Measurements from ENCODE around the gene PTAFR.

PTAFR gene

DNA sequence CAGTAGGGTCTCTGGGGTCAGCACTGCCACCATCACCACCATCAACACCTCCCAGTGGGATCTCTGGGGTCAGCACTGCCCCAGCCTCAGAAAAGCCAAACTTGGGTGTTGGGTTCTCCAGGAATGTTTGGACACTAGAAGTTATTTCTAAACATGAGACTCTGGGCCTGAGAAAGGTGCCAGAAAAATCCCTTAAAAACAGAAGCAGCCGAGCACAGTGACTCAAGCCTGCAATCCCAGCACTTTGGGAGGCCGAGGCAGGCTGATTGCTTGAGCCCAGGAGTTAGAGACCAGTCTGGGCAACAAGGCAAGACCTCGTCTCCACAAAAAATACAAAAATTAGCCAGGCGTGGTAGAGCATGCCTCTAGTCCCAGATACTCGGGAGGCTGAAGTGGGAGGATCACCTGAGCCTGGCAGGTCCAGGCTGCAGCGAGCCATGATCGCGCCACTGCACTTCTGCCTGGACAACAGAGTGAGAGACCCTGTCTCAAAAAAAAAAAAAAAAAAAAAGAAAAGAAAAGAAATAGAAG is 470 bp downstream of the PTAFR start:
- DNase-seq = no peak

DNA sequence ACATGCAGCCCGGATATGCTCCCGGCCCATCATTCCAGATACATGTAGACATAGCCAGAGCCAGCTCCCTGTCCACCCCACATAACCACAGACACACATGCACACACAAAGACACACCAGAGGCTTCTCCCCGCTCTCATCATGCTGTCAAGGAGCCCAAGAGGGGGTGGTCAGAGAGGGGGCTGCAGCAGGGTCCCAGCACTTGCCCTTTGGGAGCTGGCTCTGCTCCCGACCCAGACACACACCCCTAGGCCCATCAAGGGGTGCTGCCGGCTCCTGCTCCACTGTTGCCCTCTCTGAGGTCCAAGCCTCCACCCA is 2.6 kb downstream of the PTAFR start:
- no peak for DNase-seq

DNA sequence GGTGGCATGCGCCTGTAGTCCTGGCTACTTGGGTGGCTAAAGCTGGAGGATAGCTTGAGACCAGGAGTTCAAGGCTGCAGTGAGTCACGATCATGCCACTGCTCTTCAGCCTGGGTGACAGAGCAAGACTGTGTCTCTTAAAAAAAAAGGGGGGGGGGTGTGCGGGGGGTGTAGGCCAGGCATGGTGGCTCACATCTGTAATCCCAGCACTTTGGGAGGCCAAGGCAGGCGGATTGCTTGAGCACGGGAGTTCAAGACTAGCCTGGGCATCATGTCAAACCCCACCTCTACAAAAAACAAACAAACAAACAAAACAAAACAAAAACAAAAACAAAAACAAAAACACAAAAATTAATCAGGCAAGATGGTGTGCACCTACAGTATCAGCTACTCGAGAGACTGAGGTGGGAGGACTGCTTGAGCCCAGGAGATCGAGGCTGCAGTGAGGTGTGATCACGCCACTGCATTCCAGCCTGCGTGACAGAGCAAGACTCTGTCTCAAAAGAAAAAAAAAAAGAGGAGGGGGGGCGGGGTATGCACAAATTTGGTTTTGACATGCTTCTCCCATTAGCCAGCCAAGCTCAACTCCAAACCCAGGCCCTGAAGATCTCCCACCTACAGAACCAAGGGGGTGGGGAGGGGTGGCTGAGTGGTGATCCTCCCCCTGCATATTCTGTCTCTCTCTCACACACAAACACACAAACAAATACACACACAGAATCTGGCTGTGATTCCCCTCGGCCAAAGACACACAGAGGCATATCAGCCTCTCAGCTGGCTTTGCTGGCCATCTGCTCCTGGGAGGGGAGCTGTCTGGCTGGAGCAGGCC is 3.1 kb downstream of the PTAFR start:
- no peak for DNase-seq

DNA sequence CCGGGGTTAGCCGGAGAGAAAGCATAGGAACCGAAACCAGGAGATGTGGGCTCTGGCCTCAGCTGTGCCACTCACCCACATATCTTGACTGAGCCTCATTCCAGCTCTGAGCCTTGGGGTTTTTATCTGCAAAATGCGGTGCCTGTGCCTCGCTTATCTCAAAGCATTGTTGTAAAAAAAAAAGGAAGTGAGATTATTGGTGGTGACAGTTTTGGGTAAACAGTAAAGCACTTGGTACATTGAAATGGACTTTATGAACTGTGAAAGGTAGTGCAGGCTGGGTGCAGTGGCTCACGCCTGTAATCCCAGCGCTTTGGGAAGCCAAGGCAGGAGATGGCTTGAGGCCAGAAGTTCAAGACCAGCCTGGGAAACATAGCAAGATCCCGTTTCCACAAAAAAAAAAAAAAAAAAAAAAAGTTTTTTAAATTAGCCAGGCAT is 3.8 kb downstream of the PTAFR start:
- DNase-seq = no peak

DNA sequence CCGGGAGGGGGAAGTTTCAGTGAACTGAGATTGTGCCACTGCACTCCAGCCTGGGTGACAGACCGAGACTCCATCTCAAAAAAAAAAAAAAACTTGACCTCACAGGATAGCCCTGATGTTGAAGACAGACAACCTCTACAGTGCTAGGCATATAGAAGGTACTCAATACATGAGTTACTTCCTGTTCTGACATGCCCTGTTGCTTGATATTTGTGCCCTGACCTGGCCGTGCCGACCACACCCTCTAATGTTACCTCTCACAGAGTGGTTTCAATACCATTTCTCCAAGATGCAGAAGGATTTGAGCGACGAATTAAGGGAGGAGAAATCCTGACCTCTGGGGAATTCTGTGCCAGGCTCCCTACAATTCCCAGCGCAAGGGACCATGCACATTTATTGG is 5.2 kb downstream of the PTAFR start:
- no peak for DNase-seq

DNA sequence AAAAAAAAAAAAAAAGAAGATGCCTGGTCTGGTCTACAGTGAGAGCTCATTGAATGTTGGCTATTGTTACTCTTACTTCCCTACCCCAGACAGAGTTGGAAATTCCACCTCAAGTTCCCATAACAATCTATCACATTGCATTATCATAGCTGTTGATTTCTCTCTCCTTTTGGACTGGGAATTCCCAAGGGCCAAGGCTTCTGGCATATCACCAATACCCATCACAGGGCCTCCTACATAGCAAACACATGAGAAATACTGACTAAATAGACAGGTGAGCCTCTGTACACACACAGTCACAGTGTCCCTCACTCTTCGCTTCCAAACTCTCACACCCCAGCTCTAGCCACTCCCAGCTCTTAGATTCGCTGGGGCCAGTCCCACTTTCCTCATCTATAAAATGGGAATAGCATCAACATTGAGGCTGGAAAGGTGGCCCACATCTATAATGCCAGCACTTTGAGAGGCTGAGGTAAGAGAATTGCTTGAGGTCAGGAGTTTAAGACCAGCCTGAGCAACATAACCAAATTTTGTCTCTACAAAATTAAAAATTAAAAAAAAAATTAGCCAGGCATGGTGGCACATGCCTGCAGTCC is 6.4 kb downstream of the PTAFR start:
- no peak for DNase-seq

DNA sequence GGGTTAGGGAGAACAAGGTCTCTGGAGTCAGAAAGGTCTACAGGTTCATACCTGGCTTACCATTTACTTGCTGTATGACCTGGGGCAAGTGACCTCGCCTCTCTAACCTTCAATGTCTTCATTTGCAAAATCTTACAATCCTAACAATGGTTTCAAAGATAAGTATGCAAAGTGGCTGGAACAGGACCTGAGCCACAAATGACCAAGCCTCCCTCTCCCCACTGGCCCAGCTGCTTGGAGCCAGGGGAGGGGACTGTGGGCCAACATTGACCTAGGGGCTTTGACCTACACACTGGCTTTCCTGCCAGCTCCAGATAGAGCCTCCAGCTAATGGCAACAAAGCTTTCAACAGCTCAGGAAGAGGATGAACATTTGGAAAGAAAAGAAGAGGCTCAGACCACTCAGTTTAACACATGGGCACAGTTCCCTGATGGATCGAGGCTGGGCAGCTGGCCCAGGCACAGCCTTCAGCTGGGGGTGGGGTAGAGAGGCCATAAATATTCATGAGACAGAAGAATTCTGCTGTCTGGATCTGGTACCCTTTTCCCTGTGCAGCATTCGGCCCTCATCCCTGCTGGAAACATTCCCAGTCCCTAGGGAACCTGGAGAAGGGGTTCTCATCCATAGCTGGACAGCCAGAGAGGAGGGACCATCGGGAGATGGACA is 12.9 kb downstream of the PTAFR start:
- no peak for DNase-seq

DNA sequence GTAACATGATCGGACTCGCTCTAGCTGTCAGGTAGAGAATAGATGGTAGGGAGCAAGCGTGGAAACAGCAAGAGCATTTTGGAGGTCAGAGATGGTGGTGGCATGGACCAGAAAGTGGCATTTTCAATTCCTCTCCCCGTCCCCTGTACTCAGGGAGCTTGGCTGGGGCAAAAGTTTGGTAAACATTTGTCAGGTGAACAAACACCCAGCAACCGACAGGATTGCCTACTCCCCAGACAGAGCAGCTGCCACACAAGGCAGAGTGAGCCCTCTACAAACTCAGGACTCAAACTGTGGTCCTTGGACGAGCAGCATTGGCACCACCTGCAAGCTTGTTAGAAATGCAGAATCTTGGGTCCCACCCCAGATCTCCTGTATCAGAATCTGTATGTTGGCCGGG is 14.3 kb downstream of the PTAFR start:
- DNase-seq = no peak

DNA sequence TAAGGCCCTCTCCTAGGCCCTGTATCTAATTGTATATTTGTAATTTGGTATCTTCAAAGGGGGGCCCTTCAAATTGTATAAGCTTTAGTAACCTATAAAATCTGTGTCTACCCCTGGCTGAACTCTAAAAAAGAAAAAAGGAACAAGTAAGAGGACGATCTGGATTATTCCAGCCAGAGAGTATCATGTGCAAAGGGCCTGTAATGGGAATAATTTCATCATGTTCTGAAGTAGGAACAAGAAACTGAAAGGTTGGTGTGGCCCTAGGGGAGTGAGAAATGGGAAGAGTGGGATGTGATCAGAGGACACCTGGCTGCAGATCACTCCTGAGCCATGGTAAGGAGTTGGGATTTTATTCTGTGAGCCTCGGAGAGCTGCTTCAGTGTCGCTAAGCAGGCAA is 14.7 kb downstream of the PTAFR start:
- DNase-seq = no peak

DNA sequence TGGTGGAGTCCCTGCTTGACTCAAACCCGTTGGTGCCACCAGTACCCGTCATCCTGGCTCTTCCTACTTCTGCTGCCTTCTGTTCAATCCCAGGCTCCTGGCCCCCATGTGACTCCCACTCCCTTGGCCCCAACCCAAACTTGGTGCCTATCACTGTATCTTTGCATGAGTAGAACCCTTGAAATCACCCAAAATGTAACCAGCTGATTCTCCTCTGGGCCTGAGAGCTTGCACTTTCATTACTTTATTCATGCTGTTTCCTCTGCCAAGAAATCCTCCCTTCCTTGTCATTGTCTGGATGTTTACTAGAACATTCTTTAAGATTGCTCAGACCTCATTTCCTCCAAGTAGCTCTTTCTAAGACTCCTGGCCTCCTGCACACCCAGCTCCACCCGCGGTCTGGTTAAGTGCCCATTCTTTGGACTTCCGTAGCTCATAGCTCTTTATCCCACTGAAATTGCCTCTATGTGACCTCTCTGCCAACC is 15.7 kb downstream of the PTAFR start:
- DNase-seq = no peak

DNA sequence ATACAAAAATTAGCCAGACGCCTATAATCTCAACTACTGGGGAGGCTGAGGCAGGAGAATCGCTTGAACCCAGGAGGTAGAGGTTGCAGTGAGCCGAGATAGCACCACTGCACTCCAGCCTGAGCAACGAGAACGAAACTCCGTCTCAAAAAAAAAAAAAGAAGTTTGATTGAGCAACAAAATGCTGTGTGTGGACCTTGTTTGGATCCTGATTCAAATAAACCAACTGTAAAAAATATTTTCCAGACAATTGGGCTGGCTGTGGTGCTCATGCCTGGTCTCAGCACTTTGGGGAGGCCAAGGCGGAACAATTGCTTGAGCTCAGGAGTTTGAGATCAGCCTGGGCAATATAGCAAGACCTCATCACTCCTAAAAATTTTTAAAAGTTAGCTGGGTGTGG is 16.8 kb downstream of the PTAFR start:
- no peak for DNase-seq

DNA sequence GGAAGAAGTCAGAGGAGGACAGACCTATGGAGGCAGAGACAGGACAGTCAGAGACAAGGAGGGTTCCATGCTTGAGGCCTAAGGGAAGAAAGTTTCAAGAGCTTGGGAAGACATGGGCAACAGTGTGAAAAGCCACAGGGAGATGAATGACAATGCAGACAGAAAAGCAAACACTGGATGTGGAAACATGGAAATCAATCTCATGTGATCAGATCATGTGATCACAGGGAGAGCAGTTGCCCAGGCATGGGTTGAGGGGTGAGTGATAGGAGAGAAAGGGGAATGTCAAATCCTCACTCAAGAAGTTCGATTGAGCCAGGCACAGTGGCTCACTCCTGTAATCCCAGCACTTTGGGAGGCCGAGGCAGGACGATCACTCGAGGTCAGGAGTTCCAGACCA is 17.2 kb downstream of the PTAFR start:
- no peak for DNase-seq

DNA sequence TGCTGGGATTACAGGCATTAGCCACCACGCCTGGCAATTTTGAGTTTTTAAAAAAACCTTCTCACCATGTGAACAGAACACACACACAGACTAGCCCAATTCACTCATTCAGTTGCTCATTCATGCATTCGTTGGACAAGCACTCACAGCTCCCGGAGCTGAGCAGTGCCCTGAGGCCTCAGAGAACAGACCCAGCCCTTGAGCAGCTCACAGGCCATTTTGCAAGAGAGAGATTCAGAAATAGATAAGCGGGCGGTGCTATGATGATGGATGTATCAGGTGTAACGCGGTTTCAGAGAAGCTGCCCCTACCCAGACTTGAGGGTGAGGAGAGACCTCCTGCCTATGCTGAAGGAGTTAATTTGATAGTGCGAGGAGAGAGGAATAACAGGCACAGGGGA is 18.6 kb downstream of the PTAFR start:
- no peak for DNase-seq

DNA sequence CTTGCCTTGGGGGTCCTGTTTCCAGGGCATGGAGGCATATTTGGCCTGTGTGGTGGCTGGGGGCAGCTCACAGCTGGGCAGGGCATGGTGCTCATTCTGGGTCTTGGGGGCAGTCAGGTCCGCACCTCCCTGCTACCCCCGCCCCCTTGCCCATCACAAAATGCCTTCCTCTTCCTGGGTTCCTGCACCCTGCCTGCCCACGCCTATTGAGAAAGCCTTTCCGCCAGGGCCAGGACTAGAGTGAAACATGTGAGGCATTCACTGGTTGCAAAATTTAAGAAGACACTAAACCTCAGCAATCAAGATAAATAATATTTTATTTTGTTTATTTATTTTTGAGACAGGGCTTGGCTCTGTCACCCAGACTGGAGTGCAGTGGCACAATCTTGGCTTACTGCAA is 19.7 kb downstream of the PTAFR start:
- DNase-seq = no peak

DNA sequence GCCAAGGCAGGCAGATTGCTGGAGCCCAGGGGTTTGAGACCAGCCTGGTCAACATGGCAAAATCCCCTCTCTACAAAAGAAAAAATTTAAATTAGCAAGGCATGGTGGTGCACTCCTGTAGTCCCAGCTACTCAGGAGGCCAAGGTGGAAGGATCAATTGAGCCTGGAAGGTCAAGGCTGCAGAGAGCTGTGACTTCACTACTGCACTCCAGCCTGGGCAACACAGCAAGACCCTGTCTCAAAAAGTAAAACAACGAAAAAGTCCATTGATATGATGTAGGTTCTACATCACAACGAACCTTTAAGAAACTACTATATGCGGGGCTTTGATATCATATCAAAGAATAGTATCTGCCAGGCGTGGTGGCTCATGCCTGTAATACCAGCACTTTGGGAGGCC is 20.9 kb downstream of the PTAFR start:
- no peak for DNase-seq

DNA sequence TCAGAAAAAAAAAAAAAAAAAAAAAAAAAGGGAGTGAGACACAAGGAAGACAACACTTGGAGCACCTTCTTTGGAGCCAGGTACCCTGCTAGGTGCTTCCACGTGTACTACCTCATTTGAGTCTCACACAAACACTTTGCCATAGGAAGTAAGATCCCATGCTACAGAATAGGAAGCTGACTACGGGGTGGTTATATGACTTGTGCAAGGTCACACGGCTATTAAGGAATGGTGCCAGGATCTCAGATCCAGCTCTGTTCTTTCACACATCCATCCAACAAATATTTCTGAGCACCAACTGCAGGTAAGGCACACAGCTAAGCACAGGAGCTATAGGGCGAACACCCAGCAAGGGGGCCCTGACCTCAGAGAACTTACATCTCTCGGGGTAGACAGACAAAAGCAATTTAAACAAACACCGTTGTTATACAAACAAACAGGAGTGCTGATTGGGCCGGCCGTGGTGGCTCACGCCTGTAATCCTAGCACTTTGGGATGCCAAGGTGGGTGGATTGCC is 22.4 kb downstream of the PTAFR start:
- DNase-seq = no peak

DNA sequence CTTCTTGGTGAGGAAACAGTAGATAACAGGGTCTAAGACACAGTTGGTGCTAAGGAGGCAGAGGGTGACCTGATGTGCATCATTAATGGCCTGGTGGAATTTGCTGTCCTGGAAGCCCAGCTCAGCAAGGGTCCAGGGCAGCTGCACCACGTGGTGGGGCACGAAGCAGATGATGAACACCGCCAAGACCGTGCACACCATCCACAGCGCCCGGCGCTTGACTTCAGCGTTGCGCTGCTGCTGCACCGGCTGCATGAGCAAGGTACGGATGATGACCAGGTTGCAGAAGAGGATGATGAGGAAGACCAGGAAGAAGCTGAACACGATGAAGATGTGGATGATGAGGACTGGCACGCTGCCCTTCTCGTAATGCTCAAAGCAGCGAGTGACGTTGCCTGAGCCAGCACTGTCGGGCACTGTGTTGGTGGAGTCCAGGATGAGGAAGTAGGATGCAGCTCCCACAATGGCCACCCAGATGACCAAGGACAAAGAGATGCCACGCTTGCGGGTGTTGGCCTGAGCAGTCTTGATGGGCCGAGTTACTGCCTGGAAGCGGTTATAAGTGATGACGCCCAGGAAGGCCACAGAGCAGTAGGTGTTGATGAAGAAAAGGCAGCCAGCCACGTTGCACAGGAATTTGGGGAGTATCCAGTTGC is 26.2 kb downstream of the PTAFR start:
- DNase-seq = no peak

DNA sequence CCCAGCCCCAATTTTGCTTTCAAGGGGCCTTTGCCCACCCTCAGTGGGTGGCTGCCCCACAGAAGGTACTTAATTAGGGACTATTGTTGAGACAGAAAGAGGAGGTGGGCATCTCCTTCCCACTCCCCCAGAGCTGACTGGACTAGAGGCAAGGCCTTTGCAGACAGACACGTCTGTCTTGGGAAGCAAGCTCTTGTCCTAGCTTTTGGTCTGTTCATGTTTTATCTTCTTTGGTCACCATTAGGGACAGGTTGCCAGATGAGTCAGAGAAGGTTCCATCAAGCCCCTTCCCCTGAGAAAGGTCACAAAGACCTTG is 27.7 kb downstream of the PTAFR start:
- DNase-seq = no peak

DNA sequence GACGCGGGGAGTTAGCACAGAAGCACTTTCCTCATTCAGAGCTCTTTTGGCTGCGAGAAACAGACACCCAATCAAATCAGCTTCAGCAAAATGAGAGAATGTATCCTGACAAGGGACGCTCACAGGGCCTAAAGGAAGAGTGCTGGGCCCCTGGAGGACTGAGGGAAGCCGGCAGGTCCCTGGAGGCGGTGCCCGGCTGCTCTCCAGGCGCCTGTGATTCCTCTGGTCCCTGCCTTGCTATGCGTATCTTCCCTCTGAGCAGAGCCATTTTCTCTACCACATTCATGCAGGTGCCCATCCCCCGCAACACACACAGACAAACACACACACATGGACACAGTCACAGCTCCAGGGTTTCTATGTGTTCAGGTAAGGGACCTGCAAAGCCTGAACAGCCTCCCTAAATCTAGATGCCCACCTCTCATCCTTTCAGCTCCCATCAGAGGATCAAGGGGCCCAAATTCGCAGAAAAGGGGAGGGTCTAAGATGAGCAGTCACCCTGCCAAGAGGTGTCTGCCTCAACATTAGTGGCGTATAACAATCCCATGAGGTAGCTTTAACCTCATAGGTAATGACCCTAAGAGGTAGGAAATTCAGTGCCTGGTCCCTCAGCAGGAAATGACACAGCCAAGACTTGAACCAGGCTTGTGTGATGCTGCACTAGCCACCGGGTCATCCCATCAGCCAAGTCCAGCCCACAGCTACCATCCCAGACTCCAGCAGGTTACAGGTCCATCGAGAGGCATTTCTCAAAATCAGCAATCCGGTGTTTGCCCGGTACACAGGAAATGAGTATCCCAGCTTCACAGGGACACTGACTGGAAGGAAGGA is 29.0 kb downstream of the PTAFR start:
- no peak for DNase-seq

DNA sequence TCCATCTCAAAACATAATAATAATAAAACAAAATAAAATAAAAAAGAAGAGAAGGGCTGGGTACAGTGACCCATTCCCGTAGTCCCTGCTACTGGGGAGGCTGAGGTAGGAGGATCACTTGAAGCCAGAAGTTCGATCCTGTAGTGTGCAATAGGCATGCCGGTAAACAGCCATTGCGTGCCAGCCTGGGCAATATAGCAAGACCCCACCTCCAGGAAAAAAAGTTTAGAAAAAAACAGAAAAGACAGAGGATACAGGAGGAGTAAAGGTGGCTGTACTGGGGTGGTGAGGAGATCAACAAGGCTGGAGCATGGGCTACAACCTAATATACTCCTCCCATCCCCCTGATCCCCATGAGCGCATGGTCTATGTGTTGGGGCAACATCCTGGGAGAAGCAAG is 30.8 kb downstream of the PTAFR start:
- no peak for DNase-seq

DNA sequence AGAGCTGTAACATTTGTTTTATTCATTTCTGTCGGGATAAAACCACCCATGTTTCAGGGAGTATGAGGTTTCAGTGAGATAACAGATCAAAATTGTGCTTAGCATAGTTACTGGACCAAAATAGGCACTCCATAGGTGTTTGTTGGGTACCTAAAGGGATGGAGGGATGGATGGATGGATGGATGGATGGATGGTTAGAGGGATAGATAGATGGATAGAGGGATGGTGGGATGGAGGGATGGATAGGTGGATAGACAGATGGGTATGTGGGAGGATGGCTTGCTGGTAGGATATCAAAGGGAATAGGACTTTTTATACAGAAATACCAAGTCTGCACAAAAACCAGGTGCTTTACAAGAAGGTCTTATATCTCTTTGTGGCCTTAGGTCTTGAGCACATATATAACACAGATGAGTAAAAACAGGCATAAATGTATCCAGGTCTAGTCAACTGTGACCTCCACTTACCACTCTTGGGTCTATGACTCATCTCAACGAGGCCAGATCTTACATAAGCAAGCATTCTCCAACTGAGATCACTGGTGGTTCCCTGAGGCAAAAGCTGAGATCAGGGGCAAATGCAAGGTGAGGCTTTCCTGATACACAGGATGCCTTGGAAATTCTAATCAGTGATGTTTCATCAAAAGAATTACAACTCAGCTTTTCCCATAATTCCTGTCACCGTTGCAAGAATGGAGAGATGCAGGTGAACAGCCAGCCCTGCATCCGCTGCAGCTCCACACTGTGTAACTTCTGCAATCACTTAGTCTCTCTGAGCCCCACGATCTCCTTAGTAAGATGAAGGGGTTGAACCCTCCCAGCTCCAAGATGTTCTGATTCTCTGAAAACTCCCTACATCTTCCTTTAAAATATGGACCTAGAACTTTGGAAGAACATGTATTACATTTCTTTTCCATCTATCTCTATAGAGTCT is 32.0 kb downstream of the PTAFR start:
- no peak for DNase-seq

Data from cortex of kidney (tissue), 1 donor.